GM23248 (cell line): ENCODE measurements around the gene FGF22.

Source experiments
- EZH2 ChIP-seq: fragments of 200-600 bp; sonication (generic); IDR thresholded peaks from 2 replicates; pipeline ENCODE4 v1.6.1; 2018; ENCODE audit warnings: antibody characterized with exemption, mild to moderate bottlenecking; ENCODE audit not compliant: insufficient read depth, poor library complexity, severe bottlenecking
- EZH2phosphoT487 ChIP-seq: fragments of 200-600 bp; sonication (generic); IDR thresholded peaks from 2 replicates; pipeline ENCODE4 v1.6.1; 2018; ENCODE audit warnings: antibody characterized with exemption, moderate library complexity, mild to moderate bottlenecking, low read depth; ENCODE audit not compliant: insufficient read depth

- TF ChIP-seq EZH2phosphoT487: no peak
- TF ChIP-seq EZH2: no peak
These were observed 10.4 kb downstream of the FGF22 start for GRCh38 chr19:650121-650520.
